GM12891 (cell line): ENCODE data around the gene PADI3.

Experiments used
- POLR2AphosphoS5 ChIP-seq: IDR thresholded peaks from 2 replicates; pipeline ENCODE4 v1.6.1; 2011; ENCODE audit warnings: low read depth, low read length, control low read depth
- SPI1 ChIP-seq: IDR thresholded peaks from 2 replicates; pipeline ENCODE4 v1.6.1; 2011; ENCODE audit warnings: low read depth, low read length, control low read depth

DNA sequence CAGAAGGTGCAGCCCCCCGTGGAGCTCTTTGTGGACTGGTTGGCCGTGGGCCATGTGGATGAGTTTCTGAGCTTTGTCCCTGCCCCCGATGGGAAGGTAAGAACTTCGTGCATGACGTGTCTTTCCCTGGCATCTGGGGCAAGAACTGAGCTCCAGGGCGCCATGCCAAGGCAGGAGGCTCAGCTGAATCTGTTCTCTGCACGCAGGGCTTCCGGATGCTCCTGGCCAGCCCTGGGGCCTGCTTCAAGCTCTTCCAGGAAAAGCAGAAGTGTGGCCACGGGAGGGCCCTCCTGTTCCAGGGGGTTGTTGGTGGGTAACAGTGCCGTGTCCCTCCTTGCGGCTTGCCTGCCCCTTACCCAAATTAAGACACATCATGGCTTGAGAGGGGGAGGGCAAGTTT, 27.7 kb downstream of the PADI3 start:
- TF ChIP-seq POLR2AphosphoS5, result no peak
- TF ChIP-seq SPI1, result no peak
